MCF 10A (cell line): Measurements from ENCODE around the gene KCNAB2. TPM values are rescaled to one million over a fixed set of nuclear protein-coding genes. Genes with fewer than 3 reads are reported as not detected.

Experiments
- BruUV-seq: library from RNA; stranded (reverse); fragments of 400-500 nt; replicated peaks from 2 replicates; lab custom pipeline; 2021; lab: Mats Ljungman, UMichigan
- CTCF ChIA-PET: fragments of 300-600 bp; sonication (Branson Sonifier 250); formaldehyde crosslinking; extraction: SDS; loops from one replicate; lab custom pipeline; 2021; ENCODE audit warnings: antibody characterized with exemption, inconsistent platforms; lab: Yijun Ruan, JAX
- POLR2A ChIA-PET: fragments of 300-600, 350-650 bp; sonication (Branson Sonifier 250); formaldehyde crosslinking; extraction: SDS; loops from one replicate; lab custom pipeline; 2020; ENCODE audit warnings: antibody characterized with exemption, inconsistent platforms; lab: Yijun Ruan, JAX
- DNase-seq: peaks from one replicate; pipeline ENCODE4 v3.0.0-alpha.2; 2018; ENCODE audit not compliant: unreplicated experiment
- H3K27ac Mint-ChIP-seq: one replicate; pipeline ENCODE4 v1.8.0; 2022; ENCODE audit warnings: mild to moderate bottlenecking, low read depth, mixed read lengths; ENCODE audit not compliant: unreplicated experiment
- H3K27me3 Mint-ChIP-seq: one replicate; pipeline ENCODE4 v1.8.0; 2022; ENCODE audit warnings: mixed read lengths; ENCODE audit not compliant: insufficient read depth, unreplicated experiment
- H3K36me3 Mint-ChIP-seq: one replicate; pipeline ENCODE4 v1.8.0; 2022; ENCODE audit warnings: mild to moderate bottlenecking, moderate library complexity, mixed read lengths; ENCODE audit not compliant: insufficient read depth, unreplicated experiment
- H3K4me1 Mint-ChIP-seq: one replicate; pipeline ENCODE4 v1.8.0; 2022; ENCODE audit warnings: mixed read lengths; ENCODE audit not compliant: insufficient read depth, unreplicated experiment
- H3K4me3 Mint-ChIP-seq: one replicate; pipeline ENCODE4 v1.8.0; 2022; ENCODE audit warnings: mild to moderate bottlenecking, moderate library complexity, mixed read lengths; ENCODE audit not compliant: unreplicated experiment
- H3K9me3 Mint-ChIP-seq: one replicate; pipeline ENCODE4 v1.8.0; 2022; ENCODE audit warnings: mixed read lengths; ENCODE audit not compliant: unreplicated experiment
- CTCF ChIP-seq: fragments of 200-600 bp; IDR thresholded peaks from one replicate; pipeline ENCODE4 v1.8.0; 2022; ENCODE audit warnings: antibody characterized with exemption, mild to moderate bottlenecking; ENCODE audit not compliant: unreplicated experiment
- intact Hi-C: fragments of 100-400 bp; cut with micrococcal nuclease; formaldehyde crosslinking; loops from 2 replicates; pipeline ENCODE4 v1.14.1; 2022
- total RNA-seq: library from RNA; stranded (reverse); gene quantifications from 2 replicates; pipeline ENCODE4 v1.2.3, GENCODE V29; 2022

The KCNAB2 gene
- total RNA-seq, 1 experiment from 2014 or later: 11.8 TPM

DNA sequence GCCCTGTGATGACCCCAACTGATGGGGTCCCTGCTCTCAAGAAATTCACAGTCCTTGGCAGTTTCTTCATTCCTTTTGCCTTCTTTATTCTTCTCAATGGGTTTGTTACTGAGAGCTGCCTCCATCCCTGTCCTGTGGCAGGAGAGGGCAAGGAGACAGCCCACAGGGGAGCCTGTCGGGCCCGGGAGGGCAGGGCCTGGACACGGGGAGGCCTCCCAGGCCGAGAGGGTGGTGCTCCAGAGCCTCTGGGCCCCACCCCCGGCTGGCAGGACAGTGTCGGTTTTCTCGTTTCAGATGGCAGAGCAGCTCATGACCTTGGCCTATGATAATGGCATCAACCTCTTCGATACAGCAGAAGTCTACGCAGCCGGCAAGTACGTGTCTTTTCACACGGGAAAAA lies 36.2 kb downstream of the KCNAB2 start:
- intact Hi-C loops: no loop called here
- Mint-ChIP-seq H3K9me3 (no peaks in the 10 kb centered on the region), H3K36me3 (no peaks in the 10 kb centered on the region), H3K4me3 (no peak overlapping the region), H3K27ac (no peak overlapping the region), H3K27me3 (no peaks in the 10 kb centered on the region), H3K4me1 (no peaks in the 10 kb centered on the region)
- no peak for TF ChIP-seq CTCF
- POLR2A ChIA-PET: interaction anchor here (0.6 to 1.6 kb wide), 2 partner anchors 10 to 24 kb away, joined by 3 to 4 read pairs; no protein-coding TSS in a partner anchor
- DNase-seq: no peak
- CTCF ChIA-PET: no interaction called here
- no TSS peak for BruUV-seq

DNA sequence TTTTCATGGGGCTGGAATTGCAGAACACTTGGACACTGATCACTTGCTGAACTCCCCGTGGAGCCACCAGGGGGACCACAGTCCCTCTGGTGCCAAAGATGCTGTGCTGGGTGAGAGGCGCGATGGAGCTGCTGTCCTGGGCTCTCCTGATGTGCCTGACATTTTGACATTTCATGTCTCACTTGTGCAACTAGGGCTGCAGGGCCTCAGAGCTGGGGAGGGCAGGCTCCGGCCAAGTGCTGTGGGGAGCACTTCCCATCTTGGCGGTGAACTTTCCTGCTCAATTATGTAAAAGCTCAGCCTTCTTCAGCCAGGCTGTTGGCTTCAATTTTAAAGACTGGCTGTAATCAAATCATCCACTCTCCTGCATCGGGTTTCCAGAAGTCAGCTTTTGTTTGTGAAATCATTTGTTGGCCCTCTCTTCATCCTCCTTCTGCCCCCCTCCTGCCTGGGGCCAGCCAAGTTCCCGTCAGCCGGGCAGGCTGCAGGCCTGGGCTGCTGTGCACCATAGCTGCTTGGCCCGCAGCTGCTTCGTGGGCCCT lies 36.8 kb downstream of the KCNAB2 start:
- TF ChIP-seq CTCF: no peak
- no peaks in the 10 kb centered on the region for H3K27me3 Mint-ChIP-seq
- intact Hi-C loops: no loop called here
- H3K36me3 Mint-ChIP-seq: peaks cover 1% of the 10 kb centered on the region
- H3K9me3 Mint-ChIP-seq: no peaks in the 10 kb centered on the region
- BruUV-seq: no TSS peak
- H3K4me1 Mint-ChIP-seq: no peaks in the 10 kb centered on the region
- DNase-seq: no peak
- no peak overlapping the region for H3K4me3 Mint-ChIP-seq
- POLR2A ChIA-PET: interaction anchor here (0.6 to 1.6 kb wide), 3 partner anchors 8 to 24 kb away, joined by 3 to 5 read pairs (median 4); no protein-coding TSS in a partner anchor
- CTCF ChIA-PET: interaction anchor here (0.5 to 0.7 kb wide), 4 partner anchors 8 to 43 kb away, joined by 3 read pairs; no protein-coding TSS in a partner anchor
- no peak overlapping the region for H3K27ac Mint-ChIP-seq

DNA sequence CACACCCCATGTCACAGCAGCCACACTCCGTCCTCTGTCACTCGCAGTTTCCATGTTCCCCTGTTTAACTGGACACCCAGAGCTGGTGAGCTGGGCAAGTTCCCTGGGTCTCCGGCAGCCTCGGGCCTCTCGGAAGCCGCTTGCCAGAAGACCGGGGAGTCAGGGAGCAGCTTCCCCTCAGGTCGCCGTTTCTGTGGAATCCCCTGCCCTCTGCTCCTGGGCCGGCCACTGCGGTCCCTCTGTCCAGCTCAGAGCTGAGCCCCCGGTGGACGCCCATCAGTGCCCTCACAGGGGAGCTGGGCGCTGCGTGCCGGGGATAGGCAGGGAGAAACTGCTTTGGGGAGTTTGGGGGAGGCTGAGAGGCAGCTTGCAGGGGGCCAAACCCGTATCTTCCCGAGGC lies 37.7 kb downstream of the KCNAB2 start:
- H3K36me3 Mint-ChIP-seq: peaks cover 6% of the 10 kb centered on the region
- H3K4me3 Mint-ChIP-seq: no peak overlapping the region
- no peaks in the 10 kb centered on the region for H3K27me3 Mint-ChIP-seq
- no peak overlapping the region for H3K27ac Mint-ChIP-seq
- ChIA-PET POLR2A (interaction anchor here (1.6 kb wide), 1 partner anchor 9 kb away, joined by 5 read pairs; no protein-coding TSS in a partner anchor), CTCF (interaction anchor here (0.6 to 1.1 kb wide), 3 partner anchors 16 to 49 kb away, joined by 3 to 7 read pairs (median 3); no protein-coding TSS in a partner anchor)
- no peaks in the 10 kb centered on the region for H3K9me3 Mint-ChIP-seq
- no peak for TF ChIP-seq CTCF
- intact Hi-C loops: no loop called here
- DNase-seq: no peak
- no TSS peak for BruUV-seq
- no peaks in the 10 kb centered on the region for H3K4me1 Mint-ChIP-seq

DNA sequence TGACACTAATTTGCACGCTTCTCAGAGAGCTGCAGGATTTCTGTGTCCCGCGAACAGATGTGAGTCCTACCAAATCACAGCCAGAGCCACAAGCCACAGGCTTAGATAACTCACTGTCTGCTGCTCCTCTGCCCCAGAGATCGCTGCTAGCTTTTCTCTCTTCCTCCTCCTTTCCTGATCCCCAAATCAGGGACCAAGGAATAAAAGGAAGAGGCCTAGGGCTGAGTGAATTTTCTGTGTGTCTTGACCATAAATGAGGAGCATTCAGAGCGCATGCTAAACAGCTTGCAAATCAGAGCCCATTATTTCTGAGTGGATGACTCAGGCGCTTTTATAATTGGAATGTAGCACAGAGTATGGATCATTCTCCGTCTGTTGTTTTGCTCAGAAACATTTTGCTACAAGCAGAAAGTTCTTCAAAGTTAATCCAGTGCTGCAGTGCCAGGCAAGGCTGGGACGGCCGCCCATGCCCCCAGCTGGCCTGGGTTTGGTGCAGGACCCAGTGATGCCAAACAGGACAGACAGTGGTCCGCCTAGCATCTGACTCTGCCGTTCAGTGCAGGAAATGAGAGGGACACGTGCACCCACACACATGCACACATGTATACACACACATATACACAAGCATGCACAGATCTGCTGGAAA lies 38.2 kb downstream of the KCNAB2 start:
- no peak overlapping the region for H3K27ac Mint-ChIP-seq
- no peaks in the 10 kb centered on the region for H3K9me3 Mint-ChIP-seq
- H3K4me1 Mint-ChIP-seq: no peaks in the 10 kb centered on the region
- ChIA-PET POLR2A (interaction anchor here (1.6 kb wide), 1 partner anchor 9 kb away, joined by 5 read pairs; no protein-coding TSS in a partner anchor), CTCF (interaction anchor here (0.7 to 1.1 kb wide), 2 partner anchors 16 to 50 kb away, joined by 3 to 7 read pairs; no protein-coding TSS in a partner anchor)
- no peak for DNase-seq
- no TSS peak for BruUV-seq
- H3K4me3 Mint-ChIP-seq: no peak overlapping the region
- H3K27me3 Mint-ChIP-seq: no peaks in the 10 kb centered on the region
- TF ChIP-seq CTCF: no peak
- intact Hi-C loops: no loop called here
- peaks cover 6% of the 10 kb centered on the region for H3K36me3 Mint-ChIP-seq
